GM03348 (cell line): ENCODE measurements around the gene TES.
"Not testable (repeated sequence)": the region's sequence is repeated elsewhere in the genome, so short reads cannot be mapped to it uniquely, and the experiment has no call there.

ENCODE experiments used
- DNase-seq: peaks from one replicate; pipeline ENCODE4 v3.0.0; 2012; ENCODE audit warnings: low spot score

TES gene

GRCh38 chr7:116223588-116223987, 13.2 kb downstream of the TES start:
- no peak for DNase-seq

- DNase-seq = no peak
Observed at GRCh38 chr7:116224492-116225098, 14.3 kb downstream of the TES start.

- no peak for DNase-seq
Observed at GRCh38 chr7:116225860-116226259, 15.5 kb downstream of the TES start.

- no peak for DNase-seq
Observed at GRCh38 chr7:116226664-116227063, 16.3 kb downstream of the TES start.

- DNase-seq = peak; percentile 73
Observed at GRCh38 chr7:116227678-116228239, 17.4 kb downstream of the TES start.

- DNase-seq = no peak
Observed at GRCh38 chr7:116228241-116228640, 17.9 kb downstream of the TES start.

GRCh38 chr7:116229366-116229765, 19.0 kb downstream of the TES start:
- no peak for DNase-seq

GRCh38 chr7:116230191-116231005, 20.1 kb downstream of the TES start:
- no peak for DNase-seq

- DNase-seq = no peak
Observed at GRCh38 chr7:116231543-116231942, 21.2 kb downstream of the TES start.

- DNase-seq = no peak
Observed at GRCh38 chr7:116231949-116232348, 21.6 kb downstream of the TES start.

- DNase-seq = no peak
Observed at GRCh38 chr7:116232350-116232749, 22.0 kb downstream of the TES start.

- DNase-seq = no peak
Observed at GRCh38 chr7:116232920-116233319, 22.6 kb downstream of the TES start.

- no peak for DNase-seq
Observed at GRCh38 chr7:116234517-116235200, 24.3 kb downstream of the TES start.

- no peak for DNase-seq
Observed at GRCh38 chr7:116235380-116235779, 25.0 kb downstream of the TES start.

GRCh38 chr7:116236020-116236630, 25.8 kb downstream of the TES start:
- peak; percentile 50 for DNase-seq

GRCh38 chr7:116239020-116239419, 28.7 kb downstream of the TES start:
- no peak for DNase-seq

- DNase-seq = no peak
Observed at GRCh38 chr7:116239434-116239833, 29.1 kb downstream of the TES start.

- no peak for DNase-seq
Observed at GRCh38 chr7:116240024-116240668, 29.8 kb downstream of the TES start.

- no peak for DNase-seq
Observed at GRCh38 chr7:116241291-116241690, 31.0 kb downstream of the TES start.

GRCh38 chr7:116242178-116242577, 31.8 kb downstream of the TES start:
- DNase-seq = peak; percentile 33

- peak; percentile 27 for DNase-seq
Observed at GRCh38 chr7:116242759-116243158, 32.4 kb downstream of the TES start.

- not testable (repeated sequence) for DNase-seq
Observed at GRCh38 chr7:116244803-116245202, 34.5 kb downstream of the TES start.
